ENCODE results near the gene SERPINE2. TPM values are rescaled to one million over a fixed set of nuclear protein-coding genes. Genes with fewer than 3 reads are reported as not detected.

SERPINE2 gene
- total RNA-seq, 6 experiments from 2014 or later, result 1.2 to 5.1 (median 2.1) TPM

GRCh38 chr2:223998948-223999347 lies 40.1 kb downstream of the SERPINE2 start:
- Histone ChIP-seq H3K4me1 (no peaks in the 10 kb centered on the region), H3K27me3 (no peaks in the 10 kb centered on the region), H3K4me3 (no peak overlapping the region), H3K36me3 (no peaks in the 10 kb centered on the region), H3K27ac (no peak overlapping the region), H3K9me3 (no peaks in the 10 kb centered on the region)
- intact Hi-C loops (cut with DNase I), result loop anchor here in 1 of 2 donors (5.0 kb wide), 1 partner anchor 283 kb away; no protein-coding TSS in a partner anchor
- TF ChIP-seq CTCF (IDR thresholded peaks at IDR 0.05), result no peak
- no peak for TF ChIP-seq POLR2A (IDR thresholded peaks at IDR 0.05)
- no peak for ATAC-seq
- WGBS (ENCODE audit: insufficient coverage, low coverage, low lambda C conversion rate, missing lambda C conversion rate), result 45% methylated on average over 2 of the region's 2 CpGs
- DNase-seq, result no peak

DNA sequence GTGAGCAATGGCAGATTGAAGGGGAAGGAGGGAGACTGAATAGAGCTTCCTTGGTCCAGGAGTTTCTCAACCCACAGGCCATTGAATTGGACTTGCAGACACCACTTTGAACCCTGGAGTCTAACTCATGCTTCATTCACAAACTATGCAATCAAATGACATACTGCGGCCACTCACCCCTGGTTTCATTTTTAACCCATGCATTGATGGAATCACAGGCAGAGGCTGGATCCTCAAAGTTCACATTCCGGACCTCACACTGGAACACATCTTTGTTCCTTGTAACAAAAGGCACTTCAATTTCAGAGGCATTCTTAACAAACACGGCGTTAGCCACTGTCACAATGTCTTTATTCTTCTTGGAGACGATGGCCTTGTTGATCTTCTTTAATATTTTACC lies 41.1 kb downstream of the SERPINE2 start:
- H3K9me3 ChIP-seq, result no peaks in the 10 kb centered on the region
- H3K27me3 ChIP-seq, result no peaks in the 10 kb centered on the region
- no peak for TF ChIP-seq POLR2A (IDR thresholded peaks at IDR 0.05)
- no peak for TF ChIP-seq CTCF (IDR thresholded peaks at IDR 0.05)
- H3K27ac ChIP-seq, result no peak overlapping the region
- ATAC-seq (peak in 2 of 4 donors; percentile 16 to 64), DNase-seq (no peak)
- no peaks in the 10 kb centered on the region for H3K4me1 ChIP-seq
- WGBS (ENCODE audit: insufficient coverage, low coverage, low lambda C conversion rate, missing lambda C conversion rate), result 74% methylated on average over 5 of the region's 5 CpGs
- no peak overlapping the region for H3K4me3 ChIP-seq
- intact Hi-C loops (cut with DNase I), result loop anchor here in 1 of 2 donors (5.0 kb wide), 1 partner anchor 284 kb away; no protein-coding TSS in a partner anchor
- H3K36me3 ChIP-seq, result no peaks in the 10 kb centered on the region

DNA sequence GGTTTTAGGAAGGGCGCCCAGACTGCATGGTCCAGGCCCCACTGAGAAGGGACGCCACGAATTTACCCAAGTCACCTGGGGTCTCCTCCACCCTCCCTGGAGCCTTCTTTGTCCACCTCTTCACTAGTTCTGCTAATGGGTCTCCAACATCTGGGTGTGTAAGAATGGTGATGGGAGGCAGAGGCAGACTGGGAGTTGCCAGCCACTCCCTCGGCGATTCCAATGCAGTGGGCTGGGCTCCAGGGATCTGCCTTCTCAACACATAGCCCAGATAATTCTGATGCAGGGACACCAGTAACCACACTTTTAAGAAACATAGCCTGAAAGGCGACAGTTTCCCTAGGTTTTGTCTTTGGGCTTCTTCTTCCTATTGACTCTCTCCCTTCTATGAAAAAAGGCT lies 42.7 kb downstream of the SERPINE2 start:
- no CpG with 5 or more reads among the region's 6 CpGs for WGBS (ENCODE audit: insufficient coverage, low coverage, low lambda C conversion rate, missing lambda C conversion rate)
- Histone ChIP-seq H3K4me1 (no peaks in the 10 kb centered on the region), H3K27ac (no peak overlapping the region), H3K9me3 (no peaks in the 10 kb centered on the region), H3K36me3 (no peaks in the 10 kb centered on the region), H3K27me3 (no peaks in the 10 kb centered on the region), H3K4me3 (no peak overlapping the region)
- no peak for DNase-seq
- no peak for TF ChIP-seq POLR2A (IDR thresholded peaks at IDR 0.05)
- intact Hi-C loops (cut with DNase I), result loop anchor here in 1 of 2 donors (5.0 kb wide), 1 partner anchor 286 kb away; no protein-coding TSS in a partner anchor
- ATAC-seq, result no peak

DNA sequence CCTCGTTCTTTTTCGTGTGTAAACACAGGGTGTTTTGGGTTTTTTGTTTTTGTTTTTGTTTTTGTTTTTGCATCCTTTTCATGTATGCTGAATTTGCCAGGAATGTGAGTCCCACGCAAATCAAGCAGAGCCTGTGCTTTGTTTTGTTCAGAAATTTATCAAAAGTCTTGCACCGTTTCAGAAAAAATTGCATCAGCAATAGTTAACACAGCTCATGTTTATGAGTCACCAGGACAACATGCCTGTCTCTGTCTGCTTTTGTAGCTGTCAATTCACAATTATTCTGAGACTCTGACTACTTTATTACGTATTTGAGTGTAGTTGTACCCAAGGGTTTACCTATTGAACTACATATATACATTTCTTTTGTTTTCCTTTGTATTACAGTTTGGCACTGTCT lies 43.5 kb downstream of the SERPINE2 start:
- 51% methylated on average over 5 of the region's 5 CpGs for WGBS (ENCODE audit: insufficient coverage, low coverage, low lambda C conversion rate, missing lambda C conversion rate)
- H3K27me3 ChIP-seq, result no peaks in the 10 kb centered on the region
- ATAC-seq, result peak in 2 of 4 donors; percentile 22 to 37
- H3K9me3 ChIP-seq, result no peaks in the 10 kb centered on the region
- DNase-seq, result no peak
- no peaks in the 10 kb centered on the region for H3K4me1 ChIP-seq
- no peak for TF ChIP-seq CTCF (IDR thresholded peaks at IDR 0.05)
- TF ChIP-seq POLR2A (IDR thresholded peaks at IDR 0.05), result no peak
- intact Hi-C loops (cut with DNase I), result loop anchor here in 1 of 2 donors (5.0 kb wide), 1 partner anchor 287 kb away; no protein-coding TSS in a partner anchor
- no peak overlapping the region for H3K27ac ChIP-seq
- H3K4me3 ChIP-seq, result no peak overlapping the region
- H3K36me3 ChIP-seq, result no peaks in the 10 kb centered on the region

DNA sequence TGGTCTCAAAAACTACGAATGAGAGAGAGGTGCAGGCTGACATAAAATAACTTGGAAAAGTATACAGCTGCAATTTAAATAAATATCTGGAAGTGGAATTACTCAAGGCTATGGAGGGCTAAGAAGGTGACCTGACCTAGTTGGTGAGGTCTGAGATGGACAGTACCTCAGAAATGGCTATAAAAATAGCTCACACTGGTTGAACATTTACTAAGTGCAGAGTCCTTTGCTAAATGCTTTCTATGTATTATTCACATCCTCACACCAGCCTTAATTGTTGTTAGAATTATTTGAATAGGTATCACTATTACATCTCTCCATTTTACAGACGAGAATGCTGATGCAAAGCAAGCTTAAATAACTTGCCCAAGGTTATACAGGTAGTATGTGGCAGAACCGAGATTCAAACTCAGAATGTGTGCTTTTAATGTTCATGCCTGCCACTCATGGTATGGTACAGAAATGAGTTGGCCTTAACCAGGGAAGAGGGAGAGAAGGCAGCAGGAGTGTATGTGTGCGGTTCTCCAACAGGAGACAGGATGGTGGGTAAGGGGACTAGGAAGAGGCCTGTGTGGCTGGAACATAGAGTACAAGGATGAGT lies 44.4 kb downstream of the SERPINE2 start:
- no peak for DNase-seq
- no peaks in the 10 kb centered on the region for H3K4me1 ChIP-seq
- no peak overlapping the region for H3K27ac ChIP-seq
- H3K4me3 ChIP-seq, result no peak overlapping the region
- peak in 1 of 4 donors; percentile 43 for ATAC-seq
- H3K36me3 ChIP-seq, result no peaks in the 10 kb centered on the region
- no peaks in the 10 kb centered on the region for H3K9me3 ChIP-seq
- TF ChIP-seq CTCF (IDR thresholded peaks at IDR 0.05) (no peak), POLR2A (IDR thresholded peaks at IDR 0.05) (no peak)
- no peaks in the 10 kb centered on the region for H3K27me3 ChIP-seq
- WGBS (ENCODE audit: insufficient coverage, low coverage, low lambda C conversion rate, missing lambda C conversion rate), result 77% methylated on average over 4 of the region's 4 CpGs
- intact Hi-C loops (cut with DNase I), result loop anchor here (5.0 kb wide), 1 partner anchor 288 kb away; no protein-coding TSS in a partner anchor
